ENCODE results near the gene ARPC2. TPM values are rescaled to one million over a fixed set of nuclear protein-coding genes. Genes with fewer than 3 reads are reported as not detected.

Gene ARPC2
- total RNA-seq, 1 donor from 2014 or later = 464 TPM

DNA sequence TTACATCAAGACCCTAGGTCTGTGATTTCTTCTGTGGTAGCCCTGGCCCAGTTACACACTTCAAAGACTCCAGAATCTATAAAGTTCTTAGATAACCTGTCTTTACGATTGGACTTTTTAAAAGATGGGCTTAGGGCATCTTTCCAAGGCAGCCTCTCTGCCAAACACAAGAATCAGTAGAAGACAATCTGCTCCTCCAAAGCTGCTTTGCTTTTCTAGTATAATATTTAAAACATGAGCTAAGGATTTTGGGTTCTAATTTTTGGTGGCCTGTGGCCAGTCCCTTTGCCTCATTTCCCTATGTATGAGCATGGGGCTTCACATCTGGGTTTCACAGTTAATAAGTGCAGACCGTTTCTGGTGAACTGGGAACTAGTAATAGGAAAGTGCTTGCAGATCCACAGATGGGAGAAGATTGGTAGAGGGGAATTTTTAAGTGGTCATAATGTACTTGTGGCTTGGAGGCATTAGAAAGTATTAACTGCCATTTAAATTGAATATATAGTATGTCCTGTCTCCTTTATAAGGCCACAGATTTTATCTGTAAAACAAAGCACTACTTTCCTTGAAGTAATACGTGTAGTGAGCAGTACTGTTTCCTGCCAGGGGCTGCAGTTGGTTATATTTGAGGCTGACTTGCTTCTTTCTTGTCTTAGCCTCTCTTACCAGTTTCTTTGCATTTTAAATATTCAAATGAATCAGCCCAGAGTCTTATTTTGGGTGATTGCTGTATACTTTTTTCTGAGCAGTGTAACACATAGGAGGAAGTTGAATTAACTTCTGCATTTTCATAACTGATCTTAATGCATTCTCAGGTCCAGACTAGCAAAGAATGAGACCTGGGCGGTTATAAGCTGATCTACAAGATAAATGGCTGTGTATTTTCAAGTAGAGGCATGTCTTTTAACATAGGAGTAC, 1.5 kb downstream of the ARPC2 start:
- Histone ChIP-seq H3K36me3 (ENCODE audit: control insufficient read depth, insufficient read depth, low read length) (no peaks in the 10 kb centered on the region), H3K4me3 (ENCODE audit: low read depth, low read length) (peak overlapping the region; percentile 99), H3K27me3 (ENCODE audit: control insufficient read depth, insufficient read depth, low read length) (no peaks in the 10 kb centered on the region)
- TF ChIP-seq CTCF (IDR thresholded peaks at IDR 0.05; ENCODE audit: insufficient read depth, low read length, poor library complexity, severe bottlenecking) = no peak
- no peak for DNase-seq (ENCODE audit: low read depth)

DNA sequence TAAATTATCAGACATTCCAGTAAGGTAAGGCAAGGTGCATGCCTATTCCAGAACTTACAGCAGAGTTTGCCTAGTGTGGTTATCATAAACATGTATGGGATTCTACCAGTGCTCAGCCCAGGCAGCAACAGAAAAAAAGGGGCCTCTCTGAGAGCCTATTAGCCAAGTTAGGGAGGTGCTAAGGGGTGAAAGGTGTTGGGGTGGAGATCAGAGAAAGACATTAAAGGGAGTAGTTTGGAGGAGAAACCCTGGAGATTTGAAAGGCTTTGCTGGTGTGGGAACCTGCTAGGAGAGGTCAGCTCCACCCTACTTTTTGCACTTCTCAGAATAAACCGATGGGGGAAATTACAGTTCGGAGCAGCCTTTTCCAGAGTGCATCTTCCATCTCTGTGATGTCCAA, 2.9 kb downstream of the ARPC2 start:
- TF ChIP-seq CTCF (IDR thresholded peaks at IDR 0.05; ENCODE audit: insufficient read depth, low read length, poor library complexity, severe bottlenecking) = no peak
- no peak for DNase-seq (ENCODE audit: low read depth)
- no peaks in the 10 kb centered on the region for H3K36me3 ChIP-seq (ENCODE audit: control insufficient read depth, insufficient read depth, low read length)

GRCh38 chr2:218221000-218221399, 4.0 kb downstream of the ARPC2 start:
- DNase-seq (ENCODE audit: low read depth) = no peak
- Histone ChIP-seq H3K27me3 (ENCODE audit: control insufficient read depth, insufficient read depth, low read length) (no peaks in the 10 kb centered on the region), H3K4me3 (ENCODE audit: low read depth, low read length) (no peak overlapping the region), H3K36me3 (ENCODE audit: control insufficient read depth, insufficient read depth, low read length) (no peaks in the 10 kb centered on the region)
- no peak for TF ChIP-seq CTCF (IDR thresholded peaks at IDR 0.05; ENCODE audit: insufficient read depth, low read length, poor library complexity, severe bottlenecking)

More for the DNA sequence above, 2.9 kb downstream of the ARPC2 start:
- Histone ChIP-seq H3K27me3 (ENCODE audit: control insufficient read depth, insufficient read depth, low read length) (no peaks in the 10 kb centered on the region), H3K4me3 (ENCODE audit: low read depth, low read length) (no peak overlapping the region)

DNA sequence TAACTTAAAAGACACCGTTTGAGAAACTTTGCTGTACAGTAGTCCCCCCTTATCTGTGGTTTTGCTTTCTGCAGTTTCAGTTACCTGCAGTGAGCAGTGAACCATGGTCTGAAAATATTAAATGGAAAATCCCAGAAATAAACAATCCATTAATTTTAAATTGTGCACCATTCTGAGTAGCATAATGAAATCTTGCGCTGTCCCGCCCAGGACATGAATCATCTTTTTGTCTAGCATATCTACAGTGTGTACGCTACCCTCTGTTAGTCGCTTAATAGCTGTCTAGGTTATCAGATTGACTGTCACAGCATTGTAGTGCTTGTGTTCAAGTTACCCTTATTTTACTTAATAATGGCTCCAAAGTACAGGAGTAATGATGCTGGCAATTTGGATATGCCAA, 6.1 kb downstream of the ARPC2 start:
- no peaks in the 10 kb centered on the region for H3K27me3 ChIP-seq (ENCODE audit: control insufficient read depth, insufficient read depth, low read length)
- no peak for DNase-seq (ENCODE audit: low read depth)
- H3K4me3 ChIP-seq (ENCODE audit: low read depth, low read length) = no peak overlapping the region
- TF ChIP-seq CTCF (IDR thresholded peaks at IDR 0.05; ENCODE audit: insufficient read depth, low read length, poor library complexity, severe bottlenecking) = no peak
- H3K36me3 ChIP-seq (ENCODE audit: control insufficient read depth, insufficient read depth, low read length) = no peaks in the 10 kb centered on the region

DNA sequence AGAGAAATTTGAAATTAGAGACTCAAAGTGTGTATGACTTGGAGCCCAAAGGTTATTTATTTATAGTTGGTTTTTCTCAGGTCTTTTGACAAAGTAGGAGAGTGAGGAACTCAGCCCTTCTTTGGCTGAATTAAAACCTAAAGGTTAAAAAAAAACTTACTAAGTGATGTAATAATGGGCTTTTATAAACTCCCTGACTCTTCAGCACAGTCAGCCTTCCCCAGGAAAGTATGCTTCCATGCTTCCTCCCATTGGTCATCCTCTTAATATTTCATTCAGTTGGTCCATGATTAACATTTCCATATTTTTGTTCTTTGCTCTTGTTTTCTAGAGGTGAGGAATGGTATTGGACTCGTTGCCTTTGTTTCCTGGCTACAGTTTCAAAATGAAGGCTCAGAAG, 7.2 kb downstream of the ARPC2 start:
- Histone ChIP-seq H3K4me3 (ENCODE audit: low read depth, low read length) (no peak overlapping the region), H3K27me3 (ENCODE audit: control insufficient read depth, insufficient read depth, low read length) (no peaks in the 10 kb centered on the region), H3K36me3 (ENCODE audit: control insufficient read depth, insufficient read depth, low read length) (no peaks in the 10 kb centered on the region)
- no peak for TF ChIP-seq CTCF (IDR thresholded peaks at IDR 0.05; ENCODE audit: insufficient read depth, low read length, poor library complexity, severe bottlenecking)
- DNase-seq (ENCODE audit: low read depth) = no peak

- H3K36me3 ChIP-seq (ENCODE audit: control insufficient read depth, insufficient read depth, low read length) = no peaks in the 10 kb centered on the region
- no peak overlapping the region for H3K4me3 ChIP-seq (ENCODE audit: low read depth, low read length)
- H3K27me3 ChIP-seq (ENCODE audit: control insufficient read depth, insufficient read depth, low read length) = no peaks in the 10 kb centered on the region
- no peak for DNase-seq (ENCODE audit: low read depth)
- no peak for TF ChIP-seq CTCF (IDR thresholded peaks at IDR 0.05; ENCODE audit: insufficient read depth, low read length, poor library complexity, severe bottlenecking)
These were observed 9.9 kb downstream of the ARPC2 start for GRCh38 chr2:218226903-218227302.
